Endothelial cell of umbilical vein (primary cell): ENCODE measurements around the gene ZC2HC1B. TPM values are rescaled to one million over a fixed set of nuclear protein-coding genes. Genes with fewer than 3 reads are reported as not detected.

Experiments
- BruUV-seq: library from RNA; stranded (reverse); fragments of 400-500 nt; replicated peaks from 2 replicates; lab custom pipeline; 2021; lab: Mats Ljungman, UMichigan
- CTCF ChIA-PET: fragments of 300-600, 350-600 bp; sonication (Branson Sonifier 250); formaldehyde crosslinking; loops from one replicate; lab custom pipeline; 2021; ENCODE audit warnings: antibody characterized with exemption, inconsistent platforms; lab: Charles Lee
- POLR2A ChIA-PET: fragments of 300-600, 350-600 bp; sonication (Branson Sonifier 250); formaldehyde crosslinking; loops from one replicate; lab custom pipeline; 2021; ENCODE audit warnings: antibody characterized with exemption, inconsistent platforms; lab: Charles Lee
- DNase-seq: peaks from one replicate; pipeline ENCODE4 v3.0.0-alpha.2; 2011; ENCODE audit warnings: low read depth, low spot score
- FAIRE-seq: peaks from 2 replicates; lab custom pipeline; 2011; peaks lifted over from hg19 to GRCh38; lab: Jason Lieb, UNC
- H2AFZ ChIP-seq: 2 replicates; pipeline ENCODE4 v1.6.0; 2012; ENCODE audit warnings: low read depth, low read length, control low read depth, inconsistent platforms
- H3K27ac ChIP-seq: 2 replicates; pipeline ENCODE4 v1.5.1; 2011; ENCODE audit warnings: low read depth, mild to moderate bottlenecking, control low read depth, low read length, moderate library complexity; ENCODE audit not compliant: insufficient read depth
- H3K27me3 ChIP-seq, 2 experiments: 2 replicates each; pipeline versions ENCODE4 v1.6.0 to v1.6.1; 2011; ENCODE audit warnings: low read length in 2 of 2, mixed read lengths in 1 of 2; ENCODE audit not compliant: control insufficient read depth in 2 of 2, insufficient read depth in 2 of 2
- H3K36me3 ChIP-seq, 2 experiments: 2 replicates in 1 of 2; 3 replicates in 1 of 2; pipeline ENCODE4 v1.5.1; 2011; ENCODE audit warnings: low read length in 2 of 2, mild to moderate bottlenecking in 1 of 2, moderate library complexity in 1 of 2; ENCODE audit not compliant: control insufficient read depth in 2 of 2, insufficient read depth in 2 of 2; ENCODE audit errors: extremely low read depth in 1 of 2
- H3K4me1 ChIP-seq: 3 replicates; pipeline ENCODE4 v1.5.1; 2011; ENCODE audit warnings: mild to moderate bottlenecking, low read length; ENCODE audit not compliant: control insufficient read depth, insufficient read depth; ENCODE audit errors: extremely low read depth
- H3K4me2 ChIP-seq: 2 replicates; pipeline ENCODE4 v1.6.1; 2011; ENCODE audit warnings: low read length, control low read depth, mixed read lengths; ENCODE audit not compliant: insufficient read depth
- H3K4me3 ChIP-seq, 3 experiments: fragments of 200-600 bp in 1 of 3; sonication (generic), shearing (Covaris generic) in 1 of 3; replicated peaks in 1 of 3; 2 replicates each; pipeline ENCODE4 v1.5.1; 2011 to 2016; ENCODE audit warnings: control low read depth in 3 of 3, low read length in 3 of 3, mild to moderate bottlenecking in 2 of 3, inconsistent platforms in 1 of 3, low read depth in 1 of 3, moderate library complexity in 1 of 3; ENCODE audit not compliant: insufficient read depth in 1 of 3
- H3K79me2 ChIP-seq: 2 replicates; pipeline ENCODE4 v1.6.0; 2012; ENCODE audit warnings: low read length, inconsistent platforms; ENCODE audit not compliant: control insufficient read depth, insufficient read depth
- H3K9ac ChIP-seq: replicated peaks from 2 replicates; pipeline ENCODE3; 2011; ENCODE audit warnings: low read length, control low read depth; ENCODE audit not compliant: insufficient read depth; ENCODE audit errors: extremely low read depth
- H3K9me1 ChIP-seq: replicated peaks from 3 replicates; pipeline ENCODE4 v1.6.0; 2011; ENCODE audit warnings: mild to moderate bottlenecking, low read length; ENCODE audit not compliant: control insufficient read depth, insufficient read depth; ENCODE audit errors: extremely low read depth
- H3K9me3 ChIP-seq: replicated peaks from 2 replicates; pipeline ENCODE4 v1.5.1; 2012; ENCODE audit warnings: low read length, inconsistent platforms; ENCODE audit not compliant: control insufficient read depth, insufficient read depth
- H4K20me1 ChIP-seq: replicated peaks from 2 replicates; pipeline ENCODE3; 2011; ENCODE audit warnings: mild to moderate bottlenecking, low read length; ENCODE audit not compliant: control insufficient read depth, insufficient read depth; ENCODE audit errors: extremely low read depth
- EZH2 ChIP-seq: IDR thresholded peaks from 2 replicates; pipeline ENCODE4 v1.6.1; 2012; ENCODE audit warnings: borderline replicate concordance, low read depth, mild to moderate bottlenecking, moderate library complexity, low read length, inconsistent platforms; ENCODE audit not compliant: severe bottlenecking
- FOS ChIP-seq: IDR thresholded peaks from 2 replicates; pipeline ENCODE4 v1.6.1; 2011; ENCODE audit warnings: mild to moderate bottlenecking, low read length, moderate library complexity, borderline replicate concordance; ENCODE audit not compliant: insufficient read depth
- GATA2 ChIP-seq: IDR thresholded peaks from 2 replicates; pipeline ENCODE4 v1.7.0; 2011; ENCODE audit warnings: low read depth, mild to moderate bottlenecking, moderate library complexity, mixed read lengths, low read length; ENCODE audit not compliant: insufficient read length, insufficient read depth
- JUN ChIP-seq: IDR thresholded peaks from 2 replicates; pipeline ENCODE4 v1.6.1; 2011; ENCODE audit warnings: borderline replicate concordance, low read depth; ENCODE audit not compliant: insufficient read length, insufficient read depth
- MYC ChIP-seq: IDR thresholded peaks from one replicate; pipeline ENCODE4 v1.6.1; 2011; ENCODE audit warnings: mild to moderate bottlenecking, low read depth, low read length
- POLR2A ChIP-seq: IDR thresholded peaks from 2 replicates; pipeline ENCODE4 v1.6.1; 2012; ENCODE audit warnings: low read depth, mild to moderate bottlenecking, control low read depth, low read length
- POLR2AphosphoS5 ChIP-seq: IDR thresholded peaks from 2 replicates; pipeline ENCODE4 v1.6.1; 2012; ENCODE audit warnings: low read depth, mild to moderate bottlenecking, control low read depth, low read length, moderate library complexity; ENCODE audit not compliant: insufficient read depth
- dilution Hi-C: fragments of 300-500 bp; cut with MboI; formaldehyde crosslinking; loops from one replicate; pipeline ENCODE4 v1.15.0; 2019; ENCODE audit warnings: low sequenced_read_pairs; ENCODE audit not compliant: extremely low pct_ligation_motif_present
- intact Hi-C: fragments of 100-400 bp; cut with micrococcal nuclease; formaldehyde crosslinking; loops from one replicate; pipeline ENCODE4 v1.10.0; 2022
- polyA plus RNA-seq, 4 experiments: library from polyadenylated mRNA; depleted of rRNA in 3 of 4; stranded (reverse) in 3 of 4; unstranded in 1 of 4; fragments of >200 nt; gene quantifications; 2 replicates each; pipeline versions ENCODE4 v1.2.1 to v1.2.3, GENCODE V29; 2011 to 2012; ENCODE audit warnings: missing spikeins in 1 of 4
- total RNA-seq: library from RNA; stranded (reverse); gene quantifications from 2 replicates; pipeline ENCODE4 v1.2.3, GENCODE V29; 2021
- TF ChIP-seq, protein P1 (sequence below), 2 donors: IDR thresholded peaks; 1 replicate in 1 of 2; 2 replicates in 1 of 2; pipeline ENCODE4 v1.5.1; 2011; ENCODE audit warnings: low read length in 2 of 2, mild to moderate bottlenecking in 2 of 2, moderate library complexity in 2 of 2, control low read depth in 1 of 2, inconsistent platforms in 1 of 2, low read depth in 1 of 2; ENCODE audit not compliant: insufficient read depth in 1 of 2; ENCODE audit errors: extremely low read depth in 1 of 2
- TF ChIP-seq, protein P2 (sequence below): IDR thresholded peaks from 2 replicates; pipeline ENCODE4 v1.6.1; 2011; ENCODE audit not compliant: insufficient read depth, insufficient read length

Gene ZC2HC1B
- total and polyA plus RNA-seq, 2 donors (not counting 3 experiments of a cell fraction or from before 2014, with no cell fraction given), result not detected

DNA sequence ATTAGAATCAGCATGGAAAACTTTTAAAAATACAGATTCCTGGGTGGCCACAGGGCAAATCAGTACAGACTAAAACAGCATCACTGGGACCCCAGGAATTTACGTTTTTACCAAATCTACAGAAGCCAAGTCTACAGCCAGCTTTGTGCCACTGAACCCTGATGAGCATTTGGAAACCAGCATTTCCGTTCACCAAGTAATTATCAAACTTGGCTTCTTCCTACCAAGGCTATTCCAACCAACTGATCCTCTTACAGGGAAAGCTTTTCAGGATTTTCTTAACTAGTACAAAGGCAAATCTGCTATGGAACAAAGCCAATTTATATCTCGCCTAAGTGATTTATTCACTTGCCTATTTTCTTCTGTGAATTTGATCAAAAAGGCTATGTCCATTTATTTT is 96.8 kb downstream of the ZC2HC1B start:
- no peak overlapping the region for H2AFZ ChIP-seq
- peaks cover 6 to 26% of the 10 kb centered on the region in 2 experiments for H3K27me3 ChIP-seq
- no peak overlapping the region for H3K27ac ChIP-seq
- no peaks in the 10 kb centered on the region for H3K9me3 ChIP-seq
- dilution Hi-C loops (no loop called here), intact Hi-C loops (no loop called here)
- H4K20me1 ChIP-seq, result no peaks in the 10 kb centered on the region
- FAIRE-seq (no peak), DNase-seq (no peak)
- no TSS peak for BruUV-seq
- H3K36me3 ChIP-seq, result no peaks in the 10 kb centered on the region
- H3K4me1 ChIP-seq, result no peaks in the 10 kb centered on the region
- TF ChIP-seq GATA2 (no peak), POLR2AphosphoS5 (no peak), EZH2 (no peak), JUN (no peak), POLR2A (no peak), MYC (no peak), FOS (no peak)
- TF ChIP-seq, protein P1, sequence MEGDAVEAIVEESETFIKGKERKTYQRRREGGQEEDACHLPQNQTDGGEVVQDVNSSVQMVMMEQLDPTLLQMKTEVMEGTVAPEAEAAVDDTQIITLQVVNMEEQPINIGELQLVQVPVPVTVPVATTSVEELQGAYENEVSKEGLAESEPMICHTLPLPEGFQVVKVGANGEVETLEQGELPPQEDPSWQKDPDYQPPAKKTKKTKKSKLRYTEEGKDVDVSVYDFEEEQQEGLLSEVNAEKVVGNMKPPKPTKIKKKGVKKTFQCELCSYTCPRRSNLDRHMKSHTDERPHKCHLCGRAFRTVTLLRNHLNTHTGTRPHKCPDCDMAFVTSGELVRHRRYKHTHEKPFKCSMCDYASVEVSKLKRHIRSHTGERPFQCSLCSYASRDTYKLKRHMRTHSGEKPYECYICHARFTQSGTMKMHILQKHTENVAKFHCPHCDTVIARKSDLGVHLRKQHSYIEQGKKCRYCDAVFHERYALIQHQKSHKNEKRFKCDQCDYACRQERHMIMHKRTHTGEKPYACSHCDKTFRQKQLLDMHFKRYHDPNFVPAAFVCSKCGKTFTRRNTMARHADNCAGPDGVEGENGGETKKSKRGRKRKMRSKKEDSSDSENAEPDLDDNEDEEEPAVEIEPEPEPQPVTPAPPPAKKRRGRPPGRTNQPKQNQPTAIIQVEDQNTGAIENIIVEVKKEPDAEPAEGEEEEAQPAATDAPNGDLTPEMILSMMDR (IDR thresholded peaks at IDR 0.05; ENCODE audit: extremely low read depth in 1 of 2, insufficient read depth in 1 of 2, low read depth in 1 of 2, low read length in 2 of 2), result no peak
- TF ChIP-seq, protein P2, sequence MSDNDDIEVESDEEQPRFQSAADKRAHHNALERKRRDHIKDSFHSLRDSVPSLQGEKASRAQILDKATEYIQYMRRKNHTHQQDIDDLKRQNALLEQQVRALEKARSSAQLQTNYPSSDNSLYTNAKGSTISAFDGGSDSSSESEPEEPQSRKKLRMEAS, result no peak
- no peak overlapping the region for H3K9ac ChIP-seq
- ChIA-PET POLR2A (no interaction called here), CTCF (interaction anchor here (0.9 to 4.1 kb wide), 5 partner anchors 17 to 386 kb away, joined by 3 to 42 read pairs (median 4); no protein-coding TSS in a partner anchor)
- no peaks in the 10 kb centered on the region for H3K79me2 ChIP-seq
- H3K9me1 ChIP-seq, result no peaks in the 10 kb centered on the region
- H3K4me3 ChIP-seq, result no peak overlapping the region
- H3K4me2 ChIP-seq, result no peak overlapping the region
